Measurements from ENCODE around the gene TTI1.

The TTI1 gene

GRCh38 chr20:38065764-38066375, 32.6 kb upstream of the TTI1 start:
- Histone ChIP-seq H3K4me3 (ENCODE audit: low read length) (no peak overlapping the region), H3K9ac (ENCODE audit: low read length) (no peak overlapping the region), H3K4me1 (ENCODE audit: control insufficient read depth, insufficient read depth, low read length) (no peaks in the 10 kb centered on the region), H3K27me3 (ENCODE audit: control insufficient read depth, insufficient read depth, low read length) (no peaks in the 10 kb centered on the region), H3K36me3 (ENCODE audit: control insufficient read depth, insufficient read depth, low read length) (peaks cover 4% of the 10 kb centered on the region), H3K9me3 (ENCODE audit: control insufficient read depth, low read length) (no peaks in the 10 kb centered on the region)

GRCh38 chr20:38063911-38064530, 30.8 kb upstream of the TTI1 start:
- Histone ChIP-seq H3K36me3 (ENCODE audit: control insufficient read depth, insufficient read depth, low read length) (peaks cover 4% of the 10 kb centered on the region), H3K4me1 (ENCODE audit: control insufficient read depth, insufficient read depth, low read length) (peaks cover 12% of the 10 kb centered on the region), H3K9ac (ENCODE audit: low read length) (no peak overlapping the region)

GRCh38 chr20:38062890-38063289, 29.6 kb upstream of the TTI1 start:
- H3K36me3 ChIP-seq (ENCODE audit: control insufficient read depth, insufficient read depth, low read length) = peaks cover 8% of the 10 kb centered on the region
- no peaks in the 10 kb centered on the region for H3K9me3 ChIP-seq (ENCODE audit: control insufficient read depth, low read length)
- no peaks in the 10 kb centered on the region for H3K27me3 ChIP-seq (ENCODE audit: control insufficient read depth, insufficient read depth, low read length)
- no peak overlapping the region for H3K4me3 ChIP-seq (ENCODE audit: low read length)
- peaks cover 12% of the 10 kb centered on the region for H3K4me1 ChIP-seq (ENCODE audit: control insufficient read depth, insufficient read depth, low read length)
- no peak overlapping the region for H3K9ac ChIP-seq (ENCODE audit: low read length)

More at GRCh38 chr20:38063911-38064530, 30.8 kb upstream of the TTI1 start:
- H3K27me3 ChIP-seq (ENCODE audit: control insufficient read depth, insufficient read depth, low read length) = no peaks in the 10 kb centered on the region
- H3K4me3 ChIP-seq (ENCODE audit: low read length) = no peak overlapping the region
- no peaks in the 10 kb centered on the region for H3K9me3 ChIP-seq (ENCODE audit: control insufficient read depth, low read length)

GRCh38 chr20:38061109-38061508, 27.9 kb upstream of the TTI1 start:
- Histone ChIP-seq H3K9ac (ENCODE audit: low read length) (no peak overlapping the region), H3K36me3 (ENCODE audit: control insufficient read depth, insufficient read depth, low read length) (peaks cover 9% of the 10 kb centered on the region), H3K4me1 (ENCODE audit: control insufficient read depth, insufficient read depth, low read length) (peaks cover 15% of the 10 kb centered on the region), H3K27me3 (ENCODE audit: control insufficient read depth, insufficient read depth, low read length) (no peaks in the 10 kb centered on the region), H3K9me3 (ENCODE audit: control insufficient read depth, low read length) (no peaks in the 10 kb centered on the region), H3K4me3 (ENCODE audit: low read length) (no peak overlapping the region)

- peaks cover 9% of the 10 kb centered on the region for H3K36me3 ChIP-seq (ENCODE audit: control insufficient read depth, insufficient read depth, low read length)
- H3K9me3 ChIP-seq (ENCODE audit: control insufficient read depth, low read length) = no peaks in the 10 kb centered on the region
- H3K9ac ChIP-seq (ENCODE audit: low read length) = no peak overlapping the region
- H3K27me3 ChIP-seq (ENCODE audit: control insufficient read depth, insufficient read depth, low read length) = no peaks in the 10 kb centered on the region
- no peak overlapping the region for H3K4me3 ChIP-seq (ENCODE audit: low read length)
- peaks cover 15% of the 10 kb centered on the region for H3K4me1 ChIP-seq (ENCODE audit: control insufficient read depth, insufficient read depth, low read length)
Observed at GRCh38 chr20:38060536-38060935, 27.3 kb upstream of the TTI1 start.

- H3K9me3 ChIP-seq (ENCODE audit: control insufficient read depth, low read length) = no peaks in the 10 kb centered on the region
- no peak overlapping the region for H3K4me3 ChIP-seq (ENCODE audit: low read length)
- no peaks in the 10 kb centered on the region for H3K27me3 ChIP-seq (ENCODE audit: control insufficient read depth, insufficient read depth, low read length)
- peaks cover 15% of the 10 kb centered on the region for H3K4me1 ChIP-seq (ENCODE audit: control insufficient read depth, insufficient read depth, low read length)
- H3K36me3 ChIP-seq (ENCODE audit: control insufficient read depth, insufficient read depth, low read length) = peaks cover 9% of the 10 kb centered on the region
- H3K9ac ChIP-seq (ENCODE audit: low read length) = no peak overlapping the region
Observed at GRCh38 chr20:38059832-38060231, 26.6 kb upstream of the TTI1 start.

- Histone ChIP-seq H3K9me3 (ENCODE audit: control insufficient read depth, low read length) (no peaks in the 10 kb centered on the region), H3K9ac (ENCODE audit: low read length) (no peak overlapping the region)
Observed at GRCh38 chr20:38057351-38057972, 24.2 kb upstream of the TTI1 start.

GRCh38 chr20:38055848-38056247, 22.6 kb upstream of the TTI1 start:
- Histone ChIP-seq H3K4me1 (ENCODE audit: control insufficient read depth, insufficient read depth, low read length) (peaks cover 25% of the 10 kb centered on the region), H3K4me3 (ENCODE audit: low read length) (no peak overlapping the region), H3K9me3 (ENCODE audit: control insufficient read depth, low read length) (no peaks in the 10 kb centered on the region), H3K36me3 (ENCODE audit: control insufficient read depth, insufficient read depth, low read length) (peaks cover 5% of the 10 kb centered on the region), H3K9ac (ENCODE audit: low read length) (no peak overlapping the region), H3K27me3 (ENCODE audit: control insufficient read depth, insufficient read depth, low read length) (no peaks in the 10 kb centered on the region)

More at GRCh38 chr20:38057351-38057972, 24.2 kb upstream of the TTI1 start:
- Histone ChIP-seq H3K27me3 (ENCODE audit: control insufficient read depth, insufficient read depth, low read length) (no peaks in the 10 kb centered on the region), H3K4me3 (ENCODE audit: low read length) (no peak overlapping the region), H3K4me1 (ENCODE audit: control insufficient read depth, insufficient read depth, low read length) (peaks cover 25% of the 10 kb centered on the region), H3K36me3 (ENCODE audit: control insufficient read depth, insufficient read depth, low read length) (peaks cover 5% of the 10 kb centered on the region)

GRCh38 chr20:38055294-38055693, 22.0 kb upstream of the TTI1 start:
- Histone ChIP-seq H3K27me3 (ENCODE audit: control insufficient read depth, insufficient read depth, low read length) (no peaks in the 10 kb centered on the region), H3K4me1 (ENCODE audit: control insufficient read depth, insufficient read depth, low read length) (peaks cover 23% of the 10 kb centered on the region), H3K9ac (ENCODE audit: low read length) (no peak overlapping the region), H3K9me3 (ENCODE audit: control insufficient read depth, low read length) (no peaks in the 10 kb centered on the region), H3K36me3 (ENCODE audit: control insufficient read depth, insufficient read depth, low read length) (peaks cover 7% of the 10 kb centered on the region), H3K4me3 (ENCODE audit: low read length) (no peak overlapping the region)

- H3K9me3 ChIP-seq (ENCODE audit: control insufficient read depth, low read length) = no peaks in the 10 kb centered on the region
- no peak overlapping the region for H3K4me3 ChIP-seq (ENCODE audit: low read length)
- H3K27me3 ChIP-seq (ENCODE audit: control insufficient read depth, insufficient read depth, low read length) = no peaks in the 10 kb centered on the region
- peaks cover 16% of the 10 kb centered on the region for H3K4me1 ChIP-seq (ENCODE audit: control insufficient read depth, insufficient read depth, low read length)
- no peak overlapping the region for H3K9ac ChIP-seq (ENCODE audit: low read length)
- H3K36me3 ChIP-seq (ENCODE audit: control insufficient read depth, insufficient read depth, low read length) = peaks cover 13% of the 10 kb centered on the region
Observed at GRCh38 chr20:38054647-38055046, 21.4 kb upstream of the TTI1 start.

- no peak overlapping the region for H3K9ac ChIP-seq (ENCODE audit: low read length)
- H3K4me1 ChIP-seq (ENCODE audit: control insufficient read depth, insufficient read depth, low read length) = peaks cover 13% of the 10 kb centered on the region
- H3K36me3 ChIP-seq (ENCODE audit: control insufficient read depth, insufficient read depth, low read length) = peaks cover 14% of the 10 kb centered on the region
Observed at GRCh38 chr20:38052870-38053269, 19.6 kb upstream of the TTI1 start.

GRCh38 chr20:38050686-38051085, 17.4 kb upstream of the TTI1 start:
- no peak overlapping the region for H3K9ac ChIP-seq (ENCODE audit: low read length)
- H3K4me3 ChIP-seq (ENCODE audit: low read length) = no peak overlapping the region
- peaks cover 9% of the 10 kb centered on the region for H3K4me1 ChIP-seq (ENCODE audit: control insufficient read depth, insufficient read depth, low read length)
- no peaks in the 10 kb centered on the region for H3K9me3 ChIP-seq (ENCODE audit: control insufficient read depth, low read length)
- no peaks in the 10 kb centered on the region for H3K27me3 ChIP-seq (ENCODE audit: control insufficient read depth, insufficient read depth, low read length)
- peaks cover 13% of the 10 kb centered on the region for H3K36me3 ChIP-seq (ENCODE audit: control insufficient read depth, insufficient read depth, low read length)

More at GRCh38 chr20:38052870-38053269, 19.6 kb upstream of the TTI1 start:
- Histone ChIP-seq H3K4me3 (ENCODE audit: low read length) (no peak overlapping the region), H3K27me3 (ENCODE audit: control insufficient read depth, insufficient read depth, low read length) (no peaks in the 10 kb centered on the region), H3K9me3 (ENCODE audit: control insufficient read depth, low read length) (no peaks in the 10 kb centered on the region)

Data from mucosa of stomach (tissue), 1 donor.